ENCODE data around the gene WDR46.

The WDR46 gene

GRCh38 chr6:33252759-33253158 is 36.3 kb downstream of the WDR46 start:
- no peak overlapping the region for H3K27ac ChIP-seq
- TF ChIP-seq CTCF (IDR thresholded peaks at IDR 0.05) (no peak), ZFX (IDR thresholded peaks at IDR 0.05; ENCODE audit: borderline replicate concordance) (no peak)

GRCh38 chr6:33251395-33252012 is 37.5 kb downstream of the WDR46 start:
- no peak overlapping the region for H3K27ac ChIP-seq
- no peak for TF ChIP-seq ZFX (IDR thresholded peaks at IDR 0.05; ENCODE audit: borderline replicate concordance)
- TF ChIP-seq CTCF (IDR thresholded peaks at IDR 0.05) = no peak

- TF ChIP-seq CTCF (IDR thresholded peaks at IDR 0.05) = no peak
- no peak for TF ChIP-seq ZFX (IDR thresholded peaks at IDR 0.05; ENCODE audit: borderline replicate concordance)
- H3K27ac ChIP-seq = peak overlapping the region; percentile 94
Measured at GRCh38 chr6:33250731-33251130, 38.3 kb downstream of the WDR46 start.

- H3K27ac ChIP-seq = peak overlapping the region; percentile 94
- TF ChIP-seq ZFX (IDR thresholded peaks at IDR 0.05; ENCODE audit: borderline replicate concordance) = no peak
- no peak for TF ChIP-seq CTCF (IDR thresholded peaks at IDR 0.05)
Measured at GRCh38 chr6:33249732-33250630, 39.1 kb downstream of the WDR46 start.

- H3K27ac ChIP-seq = peak overlapping the region; percentile 94
- TF ChIP-seq ZFX (IDR thresholded peaks at IDR 0.05; ENCODE audit: borderline replicate concordance) (no peak), CTCF (IDR thresholded peaks at IDR 0.05) (no peak)
Measured at GRCh38 chr6:33248932-33249731, 39.9 kb downstream of the WDR46 start.

GRCh38 chr6:33248643-33248931 is 40.5 kb downstream of the WDR46 start:
- TF ChIP-seq ZFX (IDR thresholded peaks at IDR 0.05; ENCODE audit: borderline replicate concordance) (no peak), CTCF (IDR thresholded peaks at IDR 0.05) (peak; percentile 55)
- H3K27ac ChIP-seq = peak overlapping the region; percentile 94
